ENCODE data around the gene GDF11.

GDF11 gene

GRCh38 chr12:55696796-55697462, 46.0 kb upstream of the GDF11 start:
- CTCF ChIA-PET = interaction anchor here (0.6 to 1.1 kb wide), 3 partner anchors 15 to 635 kb away, joined by 3 to 4 read pairs (median 3); no protein-coding TSS in a partner anchor
- Histone ChIP-seq H3K4me1 (ENCODE audit: control insufficient read depth, insufficient read depth, low read length) (no peaks in the 10 kb centered on the region), H3K9me3 (ENCODE audit: control insufficient read depth, insufficient read depth, low read depth, low read length) (no peaks in the 10 kb centered on the region), H3K27ac (ENCODE audit: extremely low read depth, low read depth, low read length) (no peak overlapping the region), H3K4me3 (ENCODE audit: low read depth, low read length) (no peak overlapping the region), H3K36me3 (ENCODE audit: control insufficient read depth in 2 of 2, insufficient read depth in 1 of 2, low read length in 2 of 2) (peaks cover 0 to 6% of the 10 kb centered on the region in 2 experiments; a peak in 1 of 3 replicates)
- TF ChIP-seq ELK4 (IDR thresholded peaks at IDR 0.05; ENCODE audit: borderline replicate concordance, low read depth, low read length) = no peak
- no peak for TF ChIP-seq SALL2 (tag by site-specific recombination; IDR thresholded peaks at IDR 0.05; ENCODE audit: borderline replicate concordance)
- no peak for TF ChIP-seq ZNF513 (tag by site-specific recombination; IDR thresholded peaks at IDR 0.05)
- TF ChIP-seq ZNF843 (tag by site-specific recombination; IDR thresholded peaks at IDR 0.05) = no peak
- TF ChIP-seq ZNF544 (tag by site-specific recombination; IDR thresholded peaks at IDR 0.05) = no peak
- no peak for TF ChIP-seq ZNF114 (tag by site-specific recombination; IDR thresholded peaks at IDR 0.05)
- no peak for TF ChIP-seq ZNF132 (tag by site-specific recombination; IDR thresholded peaks at IDR 0.05; ENCODE audit: borderline replicate concordance)
- TF ChIP-seq EGR2 (tag by site-specific recombination; IDR thresholded peaks at IDR 0.05; ENCODE audit: low read depth) = no peak
- TF ChIP-seq KLF16 (tag by site-specific recombination; IDR thresholded peaks at IDR 0.05) = no peak
- TF ChIP-seq ZNF404 (tag by site-specific recombination; IDR thresholded peaks at IDR 0.05) = no peak
- POLR2A ChIA-PET = no interaction called here

- TF ChIP-seq SCRT2 (tag by site-specific recombination; IDR thresholded peaks at IDR 0.05) = no peak
- no peak for TF ChIP-seq ELK4 (IDR thresholded peaks at IDR 0.05; ENCODE audit: borderline replicate concordance, low read depth, low read length)
- no peak for TF ChIP-seq CTCF (tag by site-specific recombination; IDR thresholded peaks at IDR 0.05)
- no peak for TF ChIP-seq ZNF155 (tag by site-specific recombination; IDR thresholded peaks at IDR 0.05)
- TF ChIP-seq ZNF221 (tag by site-specific recombination; IDR thresholded peaks at IDR 0.05; ENCODE audit: borderline replicate concordance) = no peak
- TF ChIP-seq ZNF114 (tag by site-specific recombination; IDR thresholded peaks at IDR 0.05) = no peak
- no peak for TF ChIP-seq ZNF140 (tag by site-specific recombination; IDR thresholded peaks at IDR 0.05)
- no peak for TF ChIP-seq ZNF843 (tag by site-specific recombination; IDR thresholded peaks at IDR 0.05)
- TF ChIP-seq ZNF677 (tag by site-specific recombination; IDR thresholded peaks at IDR 0.05) = no peak
- no peak for TF ChIP-seq ZNF707 (tag by site-specific recombination; IDR thresholded peaks at IDR 0.05)
- TF ChIP-seq HOXC10 (CRISPR knock-in tag; IDR thresholded peaks at IDR 0.05) = no peak
- no peak for TF ChIP-seq ZNF513 (tag by site-specific recombination; IDR thresholded peaks at IDR 0.05)
- no peak for TF ChIP-seq ZNF558 (tag by site-specific recombination; IDR thresholded peaks at IDR 0.05)
- TF ChIP-seq ZBTB7A (tag by site-specific recombination; IDR thresholded peaks at IDR 0.05; ENCODE audit: low read depth) = no peak
- TF ChIP-seq ZNF121 (tag by site-specific recombination; IDR thresholded peaks at IDR 0.05) = no peak
- peaks cover 0 to 6% of the 10 kb centered on the region in 2 experiments; a peak in 1 of 3 replicates for H3K36me3 ChIP-seq (ENCODE audit: control insufficient read depth in 2 of 2, insufficient read depth in 1 of 2, low read length in 2 of 2)
- no peaks in the 10 kb centered on the region for H3K9me3 ChIP-seq (ENCODE audit: control insufficient read depth, insufficient read depth, low read depth, low read length)
- no peak overlapping the region for H3K27ac ChIP-seq (ENCODE audit: extremely low read depth, low read depth, low read length)
- H3K4me1 ChIP-seq (ENCODE audit: control insufficient read depth, insufficient read depth, low read length) = no peaks in the 10 kb centered on the region
- ChIA-PET CTCF (interaction anchor here (0.6 to 1.1 kb wide), 2 partner anchors 15 to 636 kb away, joined by 3 to 4 read pairs; no protein-coding TSS in a partner anchor), POLR2A (no interaction called here)
- no peak overlapping the region for H3K4me3 ChIP-seq (ENCODE audit: low read depth, low read length)
These were observed 45.2 kb upstream of the GDF11 start for GRCh38 chr12:55697686-55698085.
